KMS-11 (cell line): ENCODE measurements around the gene MYO7B.

ENCODE experiments used
- H2AFZ ChIP-seq: fragments of 200-600 bp; sonication (generic); 2 replicates; pipeline ENCODE4 v1.6.1; 2016; ENCODE audit warnings: antibody characterized with exemption, mixed run types, low read depth
- H3K27ac ChIP-seq: fragments of 200-600 bp; sonication (generic); 2 replicates; pipeline ENCODE4 v1.6.1; 2016; ENCODE audit warnings: mild to moderate bottlenecking, mixed run types
- H3K27me3 ChIP-seq: fragments of 200-600 bp; sonication (generic); 2 replicates; pipeline ENCODE4 v1.6.1; 2017; ENCODE audit warnings: mild to moderate bottlenecking, low read depth, mixed run types, moderate library complexity; ENCODE audit not compliant: insufficient read depth
- H3K36me3 ChIP-seq: fragments of 200-600 bp; sonication (generic); 2 replicates; pipeline ENCODE4 v1.6.1; 2017; ENCODE audit warnings: mild to moderate bottlenecking, mixed run types; ENCODE audit not compliant: insufficient read depth
- H3K4me1 ChIP-seq: fragments of 200-600 bp; sonication (generic); 2 replicates; pipeline ENCODE4 v1.6.1; 2016; ENCODE audit warnings: mild to moderate bottlenecking, low read depth, mixed run types; ENCODE audit not compliant: poor library complexity, severe bottlenecking
- H3K4me2 ChIP-seq: fragments of 200-600 bp; sonication (generic); 2 replicates; pipeline ENCODE4 v1.7.0; 2016; ENCODE audit warnings: mild to moderate bottlenecking, mixed run types
- H3K4me3 ChIP-seq: fragments of 200-600 bp; sonication (generic); IDR thresholded peaks from 2 replicates; pipeline ENCODE4 v1.6.1; 2017; ENCODE audit warnings: low read depth, low read length, mixed read lengths; ENCODE audit not compliant: insufficient read depth
- H3K79me2 ChIP-seq: fragments of 200-600 bp; sonication (generic); 2 replicates; pipeline ENCODE4 v1.6.1; 2016; ENCODE audit warnings: low read depth, mixed run types; ENCODE audit not compliant: insufficient read depth
- H3K9ac ChIP-seq: fragments of 200-600 bp; sonication (generic); 2 replicates; pipeline ENCODE4 v1.6.1; 2016; ENCODE audit warnings: mild to moderate bottlenecking, mixed run types
- H4K20me1 ChIP-seq: fragments of 200-600 bp; sonication (generic); 2 replicates; pipeline ENCODE4 v1.6.1; 2016; ENCODE audit warnings: mild to moderate bottlenecking, mixed run types; ENCODE audit not compliant: insufficient read depth
- CTCF ChIP-seq: fragments of 200-600 bp; sonication (generic); conservative IDR thresholded peaks from 2 replicates; pipeline ENCODE4 v1.6.1; 2017; ENCODE audit warnings: low read depth, mild to moderate bottlenecking, antibody characterized with exemption, low read length, moderate library complexity, mixed read lengths

Gene MYO7B

GRCh38 chr2:127643439-127644065 is 108.1 kb downstream of the MYO7B start:
- Histone ChIP-seq H3K9ac (no peak overlapping the region), H3K4me2 (no peak overlapping the region), H3K36me3 (no peaks in the 10 kb centered on the region), H4K20me1 (no peaks in the 10 kb centered on the region), H3K79me2 (no peaks in the 10 kb centered on the region), H3K27me3 (no peaks in the 10 kb centered on the region), H3K27ac (no peak overlapping the region), H3K4me1 (no peaks in the 10 kb centered on the region), H2AFZ (no peak overlapping the region), H3K4me3 (no peak overlapping the region)
- TF ChIP-seq CTCF, result no peak

- no peaks in the 10 kb centered on the region for H3K79me2 ChIP-seq
- no peak overlapping the region for H3K9ac ChIP-seq
- no peak overlapping the region for H3K27ac ChIP-seq
- no peak for TF ChIP-seq CTCF
- H3K4me3 ChIP-seq, result no peak overlapping the region
- no peaks in the 10 kb centered on the region for H3K36me3 ChIP-seq
- H3K27me3 ChIP-seq, result no peaks in the 10 kb centered on the region
- H3K4me2 ChIP-seq, result no peak overlapping the region
- H3K4me1 ChIP-seq, result no peaks in the 10 kb centered on the region
- H2AFZ ChIP-seq, result no peak overlapping the region
- H4K20me1 ChIP-seq, result no peaks in the 10 kb centered on the region
Observed at GRCh38 chr2:127644066-127645025, 108.9 kb downstream of the MYO7B start.

DNA sequence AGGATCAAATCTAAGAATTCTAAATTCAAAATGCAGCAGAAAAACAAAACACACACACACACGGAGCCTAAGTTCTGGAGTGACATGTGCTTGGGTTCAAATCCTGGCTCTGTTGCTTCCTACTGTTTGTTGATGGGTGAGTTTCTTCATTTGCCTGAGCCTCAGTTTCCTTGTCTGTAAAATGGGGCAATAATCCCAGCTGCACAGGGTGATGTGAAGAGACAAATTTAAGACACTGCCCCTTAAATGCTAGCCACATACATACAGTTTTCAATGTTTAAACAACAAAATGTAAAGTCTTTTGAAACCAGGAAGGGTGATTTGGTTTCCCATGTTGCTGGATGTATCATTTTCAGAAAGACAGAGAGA is 109.5 kb downstream of the MYO7B start:
- H3K27me3 ChIP-seq, result no peaks in the 10 kb centered on the region
- no peaks in the 10 kb centered on the region for H3K36me3 ChIP-seq
- no peaks in the 10 kb centered on the region for H3K4me1 ChIP-seq
- no peak overlapping the region for H3K27ac ChIP-seq
- no peaks in the 10 kb centered on the region for H4K20me1 ChIP-seq
- H3K4me3 ChIP-seq, result no peak overlapping the region
- H3K4me2 ChIP-seq, result no peak overlapping the region
- H3K79me2 ChIP-seq, result no peaks in the 10 kb centered on the region
- H3K9ac ChIP-seq, result no peak overlapping the region
- no peak overlapping the region for H2AFZ ChIP-seq
- TF ChIP-seq CTCF, result no peak

- Histone ChIP-seq H3K4me3 (no peak within 1 kb of the TSS), H3K79me2 (no peaks in the 10 kb centered on the region), H3K4me1 (no peaks in the 10 kb centered on the region), H3K27me3 (no peaks in the 10 kb centered on the region), H3K4me2 (no peak within 1 kb of the TSS), H3K36me3 (no peaks in the 10 kb centered on the region), H2AFZ (no peak within 1 kb of the TSS), H3K27ac (no peak within 1 kb of the TSS), H3K9ac (no peak within 1 kb of the TSS), H4K20me1 (no peaks in the 10 kb centered on the region)
- no peak for TF ChIP-seq CTCF
Observed at GRCh38 chr2:127645395-127646291, 110.2 kb downstream of the MYO7B start, which contains the start of gene GPR17. TSS of gene GPR17 (plus strand) at chr2:127646153. CDS start at chr2:127650736, 4,583 bp downstream.
